Activated T-helper 1 cell treated with Interleukin-2 at 50 U/mL for 16 hours (primary cell): ENCODE data around the gene DENND1A.
"Not testable (repeated sequence)": the region's sequence is repeated elsewhere in the genome, so short reads cannot be mapped to it uniquely, and the experiment has no call there.

Experiments used
- DNase-seq: peaks from one replicate; pipeline ENCODE4 v3.0.0-alpha.2; 2020; ENCODE audit warnings: low read depth

The DENND1A gene

GRCh38 chr9:123457583-123457982 lies 472.3 kb downstream of the DENND1A start:
- no peak for DNase-seq

GRCh38 chr9:123456011-123456410 lies 473.9 kb downstream of the DENND1A start:
- no peak for DNase-seq

- no peak for DNase-seq
Observed at GRCh38 chr9:123455187-123455586, 474.7 kb downstream of the DENND1A start.

- DNase-seq, result no peak
Observed at GRCh38 chr9:123454361-123454760, 475.6 kb downstream of the DENND1A start.

- no peak for DNase-seq
Observed at GRCh38 chr9:123453831-123454321, 476.1 kb downstream of the DENND1A start.

GRCh38 chr9:123453076-123453667 lies 476.8 kb downstream of the DENND1A start:
- no peak for DNase-seq

- DNase-seq, result no peak
Observed at GRCh38 chr9:123450996-123451395, 478.9 kb downstream of the DENND1A start.

- no peak for DNase-seq
Observed at GRCh38 chr9:123450098-123450770, 479.7 kb downstream of the DENND1A start.

- DNase-seq, result no peak
Observed at GRCh38 chr9:123447934-123448646, 481.8 kb downstream of the DENND1A start.

- no peak for DNase-seq
Observed at GRCh38 chr9:123445981-123446610, 483.8 kb downstream of the DENND1A start.

GRCh38 chr9:123445116-123445515 lies 484.8 kb downstream of the DENND1A start:
- DNase-seq, result no peak

- DNase-seq, result no peak
Observed at GRCh38 chr9:123441769-123442168, 488.2 kb downstream of the DENND1A start.

GRCh38 chr9:123440256-123440655 lies 489.7 kb downstream of the DENND1A start:
- no peak for DNase-seq

GRCh38 chr9:123438821-123439220 lies 491.1 kb downstream of the DENND1A start:
- no peak for DNase-seq

- no peak for DNase-seq
Observed at GRCh38 chr9:123438321-123438720, 491.6 kb downstream of the DENND1A start.

- no peak for DNase-seq
Observed at GRCh38 chr9:123437201-123437600, 492.7 kb downstream of the DENND1A start.

- DNase-seq, result no peak
Observed at GRCh38 chr9:123435471-123435870, 494.5 kb downstream of the DENND1A start.

- DNase-seq, result no peak
Observed at GRCh38 chr9:123434619-123435240, 495.2 kb downstream of the DENND1A start.

GRCh38 chr9:123432331-123433236 lies 497.3 kb downstream of the DENND1A start:
- DNase-seq, result no peak

- no peak for DNase-seq
Observed at GRCh38 chr9:123431581-123431980, 498.3 kb downstream of the DENND1A start.

- not testable (repeated sequence) for DNase-seq
Observed at GRCh38 chr9:123428450-123428849, 501.5 kb downstream of the DENND1A start.
